HepG2 (cell line): ENCODE results near the gene PPM1M. TPM values are rescaled to one million over a fixed set of nuclear protein-coding genes. Genes with fewer than 3 reads are reported as not detected.

ENCODE experiments used
- ARNT2 ChIP-seq: sonication (generic); formaldehyde crosslinking; IDR thresholded peaks from 2 replicates; pipeline ENCODE4 v1.8.0; 2022; ENCODE audit warnings: mild to moderate bottlenecking, low read depth, missing genetic modification reagents, moderate library complexity
- CTCF ChIP-seq: sonication (generic); formaldehyde crosslinking; IDR thresholded peaks from 2 replicates; pipeline ENCODE4 v1.5.0; 2020; ENCODE audit warnings: mild to moderate bottlenecking, missing genetic modification reagents, moderate library complexity
- DMAP1 ChIP-seq: IDR thresholded peaks from 2 replicates; pipeline ENCODE4 v1.6.1; 2016
- FOXK1 ChIP-seq: sonication (generic); formaldehyde crosslinking; IDR thresholded peaks from 2 replicates; pipeline ENCODE4 v1.4.0; 2020; ENCODE audit warnings: low read depth, missing genetic modification reagents, borderline replicate concordance
- MTF2 ChIP-seq: sonication (generic); formaldehyde crosslinking; IDR thresholded peaks from 2 replicates; pipeline ENCODE4 v1.5.0; 2020; ENCODE audit warnings: missing genetic modification reagents, borderline replicate concordance
- NPAS2 ChIP-seq: sonication (generic); formaldehyde crosslinking; IDR thresholded peaks from 2 replicates; pipeline ENCODE4 v1.8.0; 2022; ENCODE audit warnings: mild to moderate bottlenecking, missing genetic modification reagents, borderline replicate concordance
- POGZ ChIP-seq: sonication (generic); formaldehyde crosslinking; IDR thresholded peaks from 2 replicates; pipeline ENCODE4 v1.4.0; 2020; ENCODE audit warnings: mild to moderate bottlenecking, missing genetic modification reagents
- SMC3 ChIP-seq: IDR thresholded peaks from 2 replicates; pipeline ENCODE4 v1.6.1; 2011; ENCODE audit warnings: low read length, improper control_type of control experiment
- SP4 ChIP-seq: sonication (generic); formaldehyde crosslinking; IDR thresholded peaks from 2 replicates; pipeline ENCODE4 v1.8.1; 2023; ENCODE audit warnings: mild to moderate bottlenecking, missing genetic modification reagents
- TCF7 ChIP-seq: sonication (generic); IDR thresholded peaks from 2 replicates; pipeline ENCODE4 v1.6.1; 2016; ENCODE audit warnings: antibody characterized with exemption, low read depth
- TEAD3 ChIP-seq: optimal IDR thresholded peaks from 2 replicates; pipeline ENCODE3; 2016; ENCODE audit warnings: borderline replicate concordance
- ZBTB34 ChIP-seq: sonication (generic); formaldehyde crosslinking; IDR thresholded peaks from 2 replicates; pipeline ENCODE4 v1.8.0; 2022; ENCODE audit warnings: mild to moderate bottlenecking, missing genetic modification reagents
- ZNF282 ChIP-seq: fragments of 450-650 bp; IDR thresholded peaks from 2 replicates; pipeline ENCODE4 v1.6.1; 2018; ENCODE audit not compliant: partially characterized antibody
- ZNF333 ChIP-seq: sonication (generic); formaldehyde crosslinking; IDR thresholded peaks from 2 replicates; pipeline ENCODE4 v1.4.0; 2020; ENCODE audit warnings: mild to moderate bottlenecking, missing genetic modification reagents, borderline replicate concordance
- ZNF33A ChIP-seq: sonication (generic); formaldehyde crosslinking; IDR thresholded peaks from 2 replicates; pipeline ENCODE4 v1.5.1; 2020; ENCODE audit warnings: missing genetic modification reagents, mild to moderate bottlenecking, moderate library complexity, borderline replicate concordance
- ZNF607 ChIP-seq: sonication (generic); formaldehyde crosslinking; IDR thresholded peaks from 2 replicates; pipeline ENCODE4 v1.5.1; 2020; ENCODE audit warnings: missing genetic modification reagents, mild to moderate bottlenecking, borderline replicate concordance
- ZNF749 ChIP-seq: sonication (generic); formaldehyde crosslinking; IDR thresholded peaks from 2 replicates; pipeline ENCODE4 v1.8.0; 2022; ENCODE audit warnings: mild to moderate bottlenecking, missing genetic modification reagents, moderate library complexity, borderline replicate concordance
- ZNF75D ChIP-seq: sonication (generic); formaldehyde crosslinking; IDR thresholded peaks from 2 replicates; pipeline ENCODE4 v1.8.1; 2023; ENCODE audit warnings: missing genetic modification reagents, mild to moderate bottlenecking, borderline replicate concordance
- polyA plus RNA-seq, 8 experiments: library from polyadenylated mRNA; depleted of rRNA in 3 of 8; stranded (reverse) in 7 of 8; unstranded in 1 of 8; fragments of >200 nt; fragmentation: Illumina TruSeq in 4 of 8; extraction: Trizol in 4 of 8; gene quantifications; 2 replicates each; pipeline versions ENCODE4 v1.2.1 to v1.2.3, GENCODE V29; 2011 to 2016; ENCODE audit warnings: low read depth in 4 of 8, missing spikeins in 1 of 8, mixed read lengths in 1 of 8; ENCODE audit not compliant: insufficient read depth in 1 of 8
- total RNA-seq, 5 experiments: library from RNA; depleted of rRNA; stranded (reverse); fragments of >200 nt; fragmentation: Illumina TruSeq; extraction: Trizol; gene quantifications; 2 replicates each; pipeline ENCODE4 v1.2.3, GENCODE V29; 2016; ENCODE audit warnings: low read depth in 1 of 5
- TF ChIP-seq, protein P1 (sequence below): sonication (generic); formaldehyde crosslinking; IDR thresholded peaks from 2 replicates; pipeline ENCODE4 v1.9.0; 2021; ENCODE audit warnings: missing genetic modification reagents, borderline replicate concordance
- TF ChIP-seq, protein P2 (sequence below): sonication (generic); formaldehyde crosslinking; IDR thresholded peaks from 2 replicates; pipeline ENCODE4 v1.5.0; 2020; ENCODE audit warnings: mild to moderate bottlenecking, missing genetic modification reagents, borderline replicate concordance

PPM1M gene
- total and polyA plus RNA-seq, 2 of the 13 experiments (the other 11 are each of a cell fraction or from before 2014, with no cell fraction given), result 2.5 to 5.9 TPM

GRCh38 chr3:52291508-52292181 is 46.1 kb downstream of the PPM1M start (continued):
- TF ChIP-seq CTCF (CRISPR knock-in tag), result peak; percentile 93
- TF ChIP-seq ZNF75D (CRISPR knock-in tag), result no peak
- no peak for TF ChIP-seq ZNF607
- TF ChIP-seq SP4 (CRISPR knock-in tag), result 0 out of 2 replicates have a peak, but pooled peaks have one; percentile 19
- no peak for TF ChIP-seq ZNF282
- no peak for TF ChIP-seq MTF2 (CRISPR knock-in tag)
- no peak for TF ChIP-seq ZNF749 (CRISPR knock-in tag)
- TF ChIP-seq ZBTB34 (CRISPR knock-in tag), result no peak
- peak; percentile 8 for TF ChIP-seq TEAD3 (CRISPR knock-in tag)
- TF ChIP-seq, protein P1, sequence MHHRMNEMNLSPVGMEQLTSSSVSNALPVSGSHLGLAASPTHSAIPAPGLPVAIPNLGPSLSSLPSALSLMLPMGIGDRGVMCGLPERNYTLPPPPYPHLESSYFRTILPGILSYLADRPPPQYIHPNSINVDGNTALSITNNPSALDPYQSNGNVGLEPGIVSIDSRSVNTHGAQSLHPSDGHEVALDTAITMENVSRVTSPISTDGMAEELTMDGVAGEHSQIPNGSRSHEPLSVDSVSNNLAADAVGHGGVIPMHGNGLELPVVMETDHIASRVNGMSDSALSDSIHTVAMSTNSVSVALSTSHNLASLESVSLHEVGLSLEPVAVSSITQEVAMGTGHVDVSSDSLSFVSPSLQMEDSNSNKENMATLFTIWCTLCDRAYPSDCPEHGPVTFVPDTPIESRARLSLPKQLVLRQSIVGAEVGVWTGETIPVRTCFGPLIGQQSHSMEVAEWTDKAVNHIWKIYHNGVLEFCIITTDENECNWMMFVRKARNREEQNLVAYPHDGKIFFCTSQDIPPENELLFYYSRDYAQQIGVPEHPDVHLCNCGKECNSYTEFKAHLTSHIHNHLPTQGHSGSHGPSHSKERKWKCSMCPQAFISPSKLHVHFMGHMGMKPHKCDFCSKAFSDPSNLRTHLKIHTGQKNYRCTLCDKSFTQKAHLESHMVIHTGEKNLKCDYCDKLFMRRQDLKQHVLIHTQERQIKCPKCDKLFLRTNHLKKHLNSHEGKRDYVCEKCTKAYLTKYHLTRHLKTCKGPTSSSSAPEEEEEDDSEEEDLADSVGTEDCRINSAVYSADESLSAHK (CRISPR knock-in tag), result 0 out of 2 replicates have a peak, but pooled peaks have one; percentile 13
- no peak for TF ChIP-seq TCF7
- TF ChIP-seq SMC3, result peak; percentile 78
- no peak for TF ChIP-seq POGZ (CRISPR knock-in tag)
- no peak for TF ChIP-seq ZNF333 (CRISPR knock-in tag)
- TF ChIP-seq ZNF33A (CRISPR knock-in tag), result no peak
- TF ChIP-seq FOXK1 (CRISPR knock-in tag), result no peak
- TF ChIP-seq, protein P2, sequence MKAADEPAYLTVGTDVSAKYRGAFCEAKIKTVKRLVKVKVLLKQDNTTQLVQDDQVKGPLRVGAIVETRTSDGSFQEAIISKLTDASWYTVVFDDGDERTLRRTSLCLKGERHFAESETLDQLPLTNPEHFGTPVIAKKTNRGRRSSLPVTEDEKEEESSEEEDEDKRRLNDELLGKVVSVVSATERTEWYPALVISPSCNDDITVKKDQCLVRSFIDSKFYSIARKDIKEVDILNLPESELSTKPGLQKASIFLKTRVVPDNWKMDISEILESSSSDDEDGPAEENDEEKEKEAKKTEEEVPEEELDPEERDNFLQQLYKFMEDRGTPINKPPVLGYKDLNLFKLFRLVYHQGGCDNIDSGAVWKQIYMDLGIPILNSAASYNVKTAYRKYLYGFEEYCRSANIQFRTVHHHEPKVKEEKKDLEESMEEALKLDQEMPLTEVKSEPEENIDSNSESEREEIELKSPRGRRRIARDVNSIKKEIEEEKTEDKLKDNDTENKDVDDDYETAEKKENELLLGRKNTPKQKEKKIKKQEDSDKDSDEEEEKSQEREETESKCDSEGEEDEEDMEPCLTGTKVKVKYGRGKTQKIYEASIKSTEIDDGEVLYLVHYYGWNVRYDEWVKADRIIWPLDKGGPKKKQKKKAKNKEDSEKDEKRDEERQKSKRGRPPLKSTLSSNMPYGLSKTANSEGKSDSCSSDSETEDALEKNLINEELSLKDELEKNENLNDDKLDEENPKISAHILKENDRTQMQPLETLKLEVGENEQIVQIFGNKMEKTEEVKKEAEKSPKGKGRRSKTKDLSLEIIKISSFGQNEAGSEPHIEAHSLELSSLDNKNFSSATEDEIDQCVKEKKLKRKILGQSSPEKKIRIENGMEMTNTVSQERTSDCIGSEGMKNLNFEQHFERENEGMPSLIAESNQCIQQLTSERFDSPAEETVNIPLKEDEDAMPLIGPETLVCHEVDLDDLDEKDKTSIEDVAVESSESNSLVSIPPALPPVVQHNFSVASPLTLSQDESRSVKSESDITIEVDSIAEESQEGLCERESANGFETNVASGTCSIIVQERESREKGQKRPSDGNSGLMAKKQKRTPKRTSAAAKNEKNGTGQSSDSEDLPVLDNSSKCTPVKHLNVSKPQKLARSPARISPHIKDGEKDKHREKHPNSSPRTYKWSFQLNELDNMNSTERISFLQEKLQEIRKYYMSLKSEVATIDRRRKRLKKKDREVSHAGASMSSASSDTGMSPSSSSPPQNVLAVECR (CRISPR knock-in tag), result no peak
- TF ChIP-seq NPAS2, result no peak
- no peak for TF ChIP-seq DMAP1 (CRISPR knock-in tag)
- no peak for TF ChIP-seq ARNT2 (CRISPR knock-in tag)
